ENCODE results near the gene KATNAL1.

Gene KATNAL1

GRCh38 chr13:30158774-30159445, 148.4 kb downstream of the KATNAL1 start:
- no peak for DNase-seq

GRCh38 chr13:30157616-30157993, 149.7 kb downstream of the KATNAL1 start:
- DNase-seq = no peak

GRCh38 chr13:30156826-30157615, 150.3 kb downstream of the KATNAL1 start:
- DNase-seq = no peak

- DNase-seq = no peak
Measured at GRCh38 chr13:30156270-30156669, 151.1 kb downstream of the KATNAL1 start.

GRCh38 chr13:30154931-30155330, 152.4 kb downstream of the KATNAL1 start:
- DNase-seq = no peak

- DNase-seq = no peak
Measured at GRCh38 chr13:30154531-30154930, 152.8 kb downstream of the KATNAL1 start.

- no peak for DNase-seq
Measured at GRCh38 chr13:30153545-30154426, 153.6 kb downstream of the KATNAL1 start.

All from cortex of kidney (tissue), 1 donor.